ENCODE results near the gene SIGLEC5.

- TF ChIP-seq CTCF (IDR thresholded peaks at IDR 0.05) (peak in 3 of 7 experiments; percentile 10 to 23 (median 14)), POLR2AphosphoS5 (IDR thresholded peaks at IDR 0.05) (no peak), POLR2A (IDR thresholded peaks at IDR 0.05) (no peak)
Observed at GRCh38 chr19:51607920-51608562, 22.2 kb downstream of the SIGLEC5 start.
